Bronchial epithelial cell (primary cell): Measurements from ENCODE around the gene ZSCAN5A. TPM values are rescaled to one million over a fixed set of nuclear protein-coding genes. Genes with fewer than 3 reads are reported as not detected.

ENCODE experiments used
- DNase-seq: peaks from one replicate; pipeline ENCODE4 v3.0.0-alpha.2; 2010; ENCODE audit warnings: low read depth
- FAIRE-seq: peaks from 2 replicates; lab custom pipeline; 2011; peaks lifted over from hg19 to GRCh38; lab: Jason Lieb, UNC
- H3K27me3 ChIP-seq: 2 replicates; pipeline ENCODE4 v1.5.1; 2011; ENCODE audit warnings: low read length; ENCODE audit not compliant: control insufficient read depth, insufficient read depth
- H3K36me3 ChIP-seq: 2 replicates; pipeline ENCODE4 v1.5.1; 2011; ENCODE audit warnings: low read length; ENCODE audit not compliant: control insufficient read depth, insufficient read depth
- H3K4me3 ChIP-seq: 2 replicates; pipeline ENCODE4 v1.5.1; 2011; ENCODE audit warnings: mild to moderate bottlenecking, low read depth, low read length, control low read depth
- total RNA-seq: library from RNA; depleted of rRNA; stranded (reverse); fragments of >200 nt; gene quantifications from 2 replicates; pipeline ENCODE4 v1.2.1, GENCODE V29; 2014
- TF ChIP-seq, protein P1 (sequence below): IDR thresholded peaks from 2 replicates; pipeline ENCODE4 v1.5.1; 2011; ENCODE audit warnings: mild to moderate bottlenecking, moderate library complexity, low read length, control low read depth, inconsistent platforms; ENCODE audit not compliant: insufficient read depth, severe bottlenecking

The ZSCAN5A gene
- total RNA-seq, 1 donor from 2014 or later: 5.0 TPM

- TF ChIP-seq, protein P1, sequence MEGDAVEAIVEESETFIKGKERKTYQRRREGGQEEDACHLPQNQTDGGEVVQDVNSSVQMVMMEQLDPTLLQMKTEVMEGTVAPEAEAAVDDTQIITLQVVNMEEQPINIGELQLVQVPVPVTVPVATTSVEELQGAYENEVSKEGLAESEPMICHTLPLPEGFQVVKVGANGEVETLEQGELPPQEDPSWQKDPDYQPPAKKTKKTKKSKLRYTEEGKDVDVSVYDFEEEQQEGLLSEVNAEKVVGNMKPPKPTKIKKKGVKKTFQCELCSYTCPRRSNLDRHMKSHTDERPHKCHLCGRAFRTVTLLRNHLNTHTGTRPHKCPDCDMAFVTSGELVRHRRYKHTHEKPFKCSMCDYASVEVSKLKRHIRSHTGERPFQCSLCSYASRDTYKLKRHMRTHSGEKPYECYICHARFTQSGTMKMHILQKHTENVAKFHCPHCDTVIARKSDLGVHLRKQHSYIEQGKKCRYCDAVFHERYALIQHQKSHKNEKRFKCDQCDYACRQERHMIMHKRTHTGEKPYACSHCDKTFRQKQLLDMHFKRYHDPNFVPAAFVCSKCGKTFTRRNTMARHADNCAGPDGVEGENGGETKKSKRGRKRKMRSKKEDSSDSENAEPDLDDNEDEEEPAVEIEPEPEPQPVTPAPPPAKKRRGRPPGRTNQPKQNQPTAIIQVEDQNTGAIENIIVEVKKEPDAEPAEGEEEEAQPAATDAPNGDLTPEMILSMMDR: no peak
Observed at GRCh38 chr19:56174550-56174949, 140.1 kb downstream of the ZSCAN5A start.

DNA sequence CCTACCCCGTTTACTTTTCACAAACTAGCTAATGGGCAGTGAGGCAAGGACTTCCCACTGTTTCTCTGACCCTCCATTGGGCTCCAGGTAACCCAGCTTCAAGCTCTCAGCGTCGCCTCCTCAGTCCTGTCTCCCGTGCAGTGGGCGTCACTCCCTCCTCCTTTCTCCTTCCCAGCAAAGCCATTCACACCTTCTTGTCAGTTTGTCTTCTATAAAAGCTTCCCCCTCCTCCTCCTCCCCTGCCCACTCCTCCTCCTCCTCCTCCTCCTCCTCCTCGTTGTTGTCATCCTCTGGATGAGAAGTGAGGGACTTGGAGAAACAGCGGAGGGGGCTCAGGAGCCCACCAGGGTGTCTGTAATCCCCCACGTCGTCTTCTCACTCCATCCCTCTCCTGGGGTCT, 140.6 kb downstream of the ZSCAN5A start:
- DNase-seq: no peak
- H3K4me3 ChIP-seq: no peak overlapping the region
- H3K36me3 ChIP-seq: no peaks in the 10 kb centered on the region
- FAIRE-seq: no peak
- H3K27me3 ChIP-seq: no peaks in the 10 kb centered on the region
- TF ChIP-seq, protein P1: no peak

More at GRCh38 chr19:56174550-56174949, 140.1 kb downstream of the ZSCAN5A start:
- DNase-seq (no peak), FAIRE-seq (no peak)
- Histone ChIP-seq H3K36me3 (no peaks in the 10 kb centered on the region), H3K4me3 (no peak overlapping the region), H3K27me3 (no peaks in the 10 kb centered on the region)

Other genes starting within 250 kb of the ZSCAN5A start
- 32.6 and 43.0 TPM in 2 replicates for gene ZNF787, start 193.5 kb downstream of the ZSCAN5A start, total RNA-seq
- gene ZNF444, start 173.6 kb downstream of the ZSCAN5A start, total RNA-seq: 4.2 and 7.0 TPM in 2 replicates
- not detected in 2 replicates for gene GALP, start 138.8 kb downstream of the ZSCAN5A start, total RNA-seq
- gene ZSCAN5B, start 117.1 kb downstream of the ZSCAN5A start, total RNA-seq: not detected in 2 replicates
- not detected in 2 replicates for gene ZSCAN5C, start 112.6 kb downstream of the ZSCAN5A start, total RNA-seq
- gene EDDM13, start 42.1 kb downstream of the ZSCAN5A start, total RNA-seq: not detected in 2 replicates
- gene ZNF582, start 78.7 kb upstream of the ZSCAN5A start, total RNA-seq: 1.1 and 2.4 TPM in 2 replicates
- gene ZNF583, start 89.5 kb upstream of the ZSCAN5A start, total RNA-seq: 2.9 and 3.4 TPM in 2 replicates
- 1.2 and 2.6 TPM in 2 replicates for gene ZNF667, start 162.5 kb upstream of the ZSCAN5A start, total RNA-seq
- 1.3 and 3.1 TPM in 2 replicates for gene ZNF471, start 193.0 kb upstream of the ZSCAN5A start, total RNA-seq
- 5.3 and 7.4 TPM in 2 replicates for gene ZFP28, start 224.1 kb upstream of the ZSCAN5A start, total RNA-seq